Erythroblast (primary cell): ENCODE data around the gene TMEM154.

Source experiments
- GATA1 ChIP-seq: IDR thresholded peaks from 2 replicates; pipeline ENCODE4 v1.6.1; 2011; ENCODE audit warnings: low read depth, mild to moderate bottlenecking, control low read depth, low read length, moderate library complexity
- POLR2A ChIP-seq: IDR thresholded peaks from 2 replicates; pipeline ENCODE4 v1.6.1; 2011; ENCODE audit warnings: mild to moderate bottlenecking, low read length

GRCh38 chr4:152655272-152656129, 24.3 kb downstream of the TMEM154 start:
- no peak for TF ChIP-seq POLR2A
- no peak for TF ChIP-seq GATA1
